ENCODE data around the gene OLA1. TPM values are rescaled to one million over a fixed set of nuclear protein-coding genes. Genes with fewer than 3 reads are reported as not detected.

Gene OLA1
- total RNA-seq, 1 experiment from 2014 or later: 134 TPM

- Histone ChIP-seq H3K36me3 (ENCODE audit: insufficient read depth, low read length) (peaks cover 23% of the 10 kb centered on the region; the same call in 1 of the 2 replicates), H3K4me2 (ENCODE audit: low read depth, low read length, poor library complexity, severe bottlenecking) (no peak overlapping the region), H3K4me3 (ENCODE audit: low read length) (no peak overlapping the region), H3K27me3 (ENCODE audit: low read length) (no peaks in the 10 kb centered on the region), H3K9me2 (replicated peaks; ENCODE audit: insufficient read depth, low read length) (no peaks in the 10 kb centered on the region), H4K20me1 (ENCODE audit: insufficient read depth, low read depth, low read length) (0 out of 2 replicates have a peak, but pooled peaks cover 4% of the 10 kb centered on the region), H2AFZ (ENCODE audit: low read length) (no peak overlapping the region), H3K9ac (ENCODE audit: low read length) (no peak overlapping the region), H3K9me3 (ENCODE audit: low read length) (no peaks in the 10 kb centered on the region), H3K79me2 (ENCODE audit: low read length) (peaks cover 93% of the 10 kb centered on the region), H3K4me1 (ENCODE audit: low read length) (peaks cover 15% of the 10 kb centered on the region), H3K27ac (ENCODE audit: low read length) (no peak overlapping the region)
- DNase-seq: no peak
Measured at GRCh38 chr2:174243812-174244211, 4.5 kb downstream of the OLA1 start.

- Histone ChIP-seq H3K4me2 (ENCODE audit: low read depth, low read length, poor library complexity, severe bottlenecking) (no peak overlapping the region), H3K27ac (ENCODE audit: low read length) (no peak overlapping the region), H3K4me1 (ENCODE audit: low read length) (peaks cover 3% of the 10 kb centered on the region; the same call in 1 of the 2 replicates), H3K27me3 (ENCODE audit: low read length) (no peaks in the 10 kb centered on the region), H3K9ac (ENCODE audit: low read length) (no peak overlapping the region), H3K36me3 (ENCODE audit: insufficient read depth, low read length) (peaks cover 22% of the 10 kb centered on the region; the same call in 1 of the 2 replicates), H4K20me1 (ENCODE audit: insufficient read depth, low read depth, low read length) (0 out of 2 replicates have a peak, but pooled peaks cover 4% of the 10 kb centered on the region), H2AFZ (ENCODE audit: low read length) (no peak overlapping the region), H3K4me3 (ENCODE audit: low read length) (no peak overlapping the region), H3K9me2 (replicated peaks; ENCODE audit: insufficient read depth, low read length) (no peaks in the 10 kb centered on the region), H3K9me3 (ENCODE audit: low read length) (no peaks in the 10 kb centered on the region), H3K79me2 (ENCODE audit: low read length) (peaks cover 98% of the 10 kb centered on the region)
- no peak for DNase-seq
Measured at GRCh38 chr2:174240097-174240496, 8.2 kb downstream of the OLA1 start.

GRCh38 chr2:174236429-174236828 is 11.9 kb downstream of the OLA1 start:
- no peak overlapping the region for H3K4me3 ChIP-seq (ENCODE audit: low read length)
- no peak overlapping the region for H3K27ac ChIP-seq (ENCODE audit: low read length)
- no peak overlapping the region for H2AFZ ChIP-seq (ENCODE audit: low read length)
- peaks cover 100% of the 10 kb centered on the region for H3K79me2 ChIP-seq (ENCODE audit: low read length)
- no peak overlapping the region for H3K9ac ChIP-seq (ENCODE audit: low read length)
- no peaks in the 10 kb centered on the region for H3K27me3 ChIP-seq (ENCODE audit: low read length)
- H4K20me1 ChIP-seq (ENCODE audit: insufficient read depth, low read depth, low read length): no peaks in the 10 kb centered on the region; the same call in 1 of the 2 replicates
- no peaks in the 10 kb centered on the region for H3K9me2 ChIP-seq (replicated peaks; ENCODE audit: insufficient read depth, low read length)
- H3K9me3 ChIP-seq (ENCODE audit: low read length): no peaks in the 10 kb centered on the region
- DNase-seq: no peak
- H3K36me3 ChIP-seq (ENCODE audit: insufficient read depth, low read length): peaks cover 6% of the 10 kb centered on the region; the same call in 1 of the 2 replicates
- peaks cover 32% of the 10 kb centered on the region for H3K4me1 ChIP-seq (ENCODE audit: low read length)
- H3K4me2 ChIP-seq (ENCODE audit: low read depth, low read length, poor library complexity, severe bottlenecking): no peak overlapping the region

- no peak for DNase-seq
- Histone ChIP-seq H3K9me2 (replicated peaks; ENCODE audit: insufficient read depth, low read length) (no peaks in the 10 kb centered on the region), H3K9ac (ENCODE audit: low read length) (no peak overlapping the region), H2AFZ (ENCODE audit: low read length) (no peak overlapping the region), H4K20me1 (ENCODE audit: insufficient read depth, low read depth, low read length) (no peaks in the 10 kb centered on the region; the same call in 1 of the 2 replicates), H3K4me3 (ENCODE audit: low read length) (no peak overlapping the region), H3K36me3 (ENCODE audit: insufficient read depth, low read length) (peaks cover 6% of the 10 kb centered on the region; the same call in 1 of the 2 replicates), H3K4me1 (ENCODE audit: low read length) (peaks cover 36% of the 10 kb centered on the region), H3K4me2 (ENCODE audit: low read depth, low read length, poor library complexity, severe bottlenecking) (no peak overlapping the region), H3K79me2 (ENCODE audit: low read length) (peaks cover 100% of the 10 kb centered on the region), H3K27ac (ENCODE audit: low read length) (no peak overlapping the region), H3K9me3 (ENCODE audit: low read length) (no peaks in the 10 kb centered on the region), H3K27me3 (ENCODE audit: low read length) (no peaks in the 10 kb centered on the region)
Measured at GRCh38 chr2:174235680-174236079, 12.7 kb downstream of the OLA1 start.

GRCh38 chr2:174233771-174234275 is 14.5 kb downstream of the OLA1 start:
- no peaks in the 10 kb centered on the region for H3K9me2 ChIP-seq (replicated peaks; ENCODE audit: insufficient read depth, low read length)
- no peaks in the 10 kb centered on the region; the same call in 1 of the 2 replicates for H4K20me1 ChIP-seq (ENCODE audit: insufficient read depth, low read depth, low read length)
- H3K27me3 ChIP-seq (ENCODE audit: low read length): no peaks in the 10 kb centered on the region
- H3K4me1 ChIP-seq (ENCODE audit: low read length): peaks cover 36% of the 10 kb centered on the region
- H2AFZ ChIP-seq (ENCODE audit: low read length): no peak overlapping the region
- no peak overlapping the region for H3K4me3 ChIP-seq (ENCODE audit: low read length)
- no peaks in the 10 kb centered on the region for H3K9me3 ChIP-seq (ENCODE audit: low read length)
- no peak overlapping the region for H3K4me2 ChIP-seq (ENCODE audit: low read depth, low read length, poor library complexity, severe bottlenecking)
- DNase-seq: no peak
- H3K79me2 ChIP-seq (ENCODE audit: low read length): peaks cover 99% of the 10 kb centered on the region
- H3K9ac ChIP-seq (ENCODE audit: low read length): no peak overlapping the region
- peaks cover 20% of the 10 kb centered on the region for H3K36me3 ChIP-seq (ENCODE audit: insufficient read depth, low read length)
- no peak overlapping the region for H3K27ac ChIP-seq (ENCODE audit: low read length)

GRCh38 chr2:174227748-174228147 is 20.6 kb downstream of the OLA1 start:
- Histone ChIP-seq H3K9ac (ENCODE audit: low read length) (no peak overlapping the region), H3K27ac (ENCODE audit: low read length) (no peak overlapping the region), H3K79me2 (ENCODE audit: low read length) (peaks cover 85% of the 10 kb centered on the region), H3K9me2 (replicated peaks; ENCODE audit: insufficient read depth, low read length) (no peaks in the 10 kb centered on the region), H3K36me3 (ENCODE audit: insufficient read depth, low read length) (peaks cover 31% of the 10 kb centered on the region), H3K4me2 (ENCODE audit: low read depth, low read length, poor library complexity, severe bottlenecking) (no peak overlapping the region), H3K27me3 (ENCODE audit: low read length) (no peaks in the 10 kb centered on the region), H3K4me3 (ENCODE audit: low read length) (no peak overlapping the region), H4K20me1 (ENCODE audit: insufficient read depth, low read depth, low read length) (no peaks in the 10 kb centered on the region; the same call in 1 of the 2 replicates), H3K4me1 (ENCODE audit: low read length) (peaks cover 31% of the 10 kb centered on the region), H2AFZ (ENCODE audit: low read length) (no peak overlapping the region), H3K9me3 (ENCODE audit: low read length) (no peaks in the 10 kb centered on the region)
- DNase-seq: no peak

- no peaks in the 10 kb centered on the region for H3K9me3 ChIP-seq (ENCODE audit: low read length)
- H3K27ac ChIP-seq (ENCODE audit: low read length): no peak overlapping the region
- H2AFZ ChIP-seq (ENCODE audit: low read length): no peak overlapping the region
- no peak for DNase-seq
- H3K9me2 ChIP-seq (replicated peaks; ENCODE audit: insufficient read depth, low read length): no peaks in the 10 kb centered on the region
- H3K4me2 ChIP-seq (ENCODE audit: low read depth, low read length, poor library complexity, severe bottlenecking): no peak overlapping the region
- peaks cover 31% of the 10 kb centered on the region for H3K36me3 ChIP-seq (ENCODE audit: insufficient read depth, low read length)
- peaks cover 27% of the 10 kb centered on the region for H3K4me1 ChIP-seq (ENCODE audit: low read length)
- peaks cover 86% of the 10 kb centered on the region for H3K79me2 ChIP-seq (ENCODE audit: low read length)
- H3K9ac ChIP-seq (ENCODE audit: low read length): no peak overlapping the region
- no peaks in the 10 kb centered on the region for H4K20me1 ChIP-seq (ENCODE audit: insufficient read depth, low read depth, low read length)
- no peak overlapping the region for H3K4me3 ChIP-seq (ENCODE audit: low read length)
- no peaks in the 10 kb centered on the region for H3K27me3 ChIP-seq (ENCODE audit: low read length)
Measured at GRCh38 chr2:174224665-174225288, 23.6 kb downstream of the OLA1 start.

GRCh38 chr2:174224125-174224524 is 24.2 kb downstream of the OLA1 start:
- Histone ChIP-seq H3K79me2 (ENCODE audit: low read length) (peaks cover 86% of the 10 kb centered on the region), H3K4me2 (ENCODE audit: low read depth, low read length, poor library complexity, severe bottlenecking) (no peak overlapping the region), H3K36me3 (ENCODE audit: insufficient read depth, low read length) (peaks cover 24% of the 10 kb centered on the region), H3K4me3 (ENCODE audit: low read length) (no peak overlapping the region), H4K20me1 (ENCODE audit: insufficient read depth, low read depth, low read length) (no peaks in the 10 kb centered on the region), H3K4me1 (ENCODE audit: low read length) (peaks cover 27% of the 10 kb centered on the region), H3K9me2 (replicated peaks; ENCODE audit: insufficient read depth, low read length) (no peaks in the 10 kb centered on the region), H3K9me3 (ENCODE audit: low read length) (no peaks in the 10 kb centered on the region), H2AFZ (ENCODE audit: low read length) (no peak overlapping the region), H3K27me3 (ENCODE audit: low read length) (no peaks in the 10 kb centered on the region), H3K27ac (ENCODE audit: low read length) (no peak overlapping the region), H3K9ac (ENCODE audit: low read length) (no peak overlapping the region)
- no peak for DNase-seq

Measured in Karpas-422 (cell line).